Measurements from ENCODE around the gene IZUMO1.

IZUMO1 gene

DNA sequence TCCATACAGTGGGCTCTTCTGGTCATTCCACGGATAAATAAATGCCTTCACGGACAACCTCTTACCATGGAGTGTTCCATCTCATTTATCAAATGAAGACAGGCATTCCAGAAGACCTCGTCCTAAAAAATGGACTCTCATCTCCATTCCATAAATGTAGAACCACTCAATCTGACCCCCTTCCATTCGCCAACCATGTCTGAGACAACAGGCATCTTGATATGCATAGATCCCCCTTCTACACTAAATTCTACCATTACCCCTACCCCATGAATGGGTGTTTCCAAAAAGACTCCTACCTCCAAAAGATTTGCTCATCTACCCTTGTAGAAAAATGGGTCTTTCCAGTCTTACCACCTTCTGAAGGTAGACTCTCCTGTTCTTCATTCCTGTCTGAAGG, 15.3 kb downstream of the IZUMO1 start:
- no peak for ATAC-seq
- TF ChIP-seq, protein P1, sequence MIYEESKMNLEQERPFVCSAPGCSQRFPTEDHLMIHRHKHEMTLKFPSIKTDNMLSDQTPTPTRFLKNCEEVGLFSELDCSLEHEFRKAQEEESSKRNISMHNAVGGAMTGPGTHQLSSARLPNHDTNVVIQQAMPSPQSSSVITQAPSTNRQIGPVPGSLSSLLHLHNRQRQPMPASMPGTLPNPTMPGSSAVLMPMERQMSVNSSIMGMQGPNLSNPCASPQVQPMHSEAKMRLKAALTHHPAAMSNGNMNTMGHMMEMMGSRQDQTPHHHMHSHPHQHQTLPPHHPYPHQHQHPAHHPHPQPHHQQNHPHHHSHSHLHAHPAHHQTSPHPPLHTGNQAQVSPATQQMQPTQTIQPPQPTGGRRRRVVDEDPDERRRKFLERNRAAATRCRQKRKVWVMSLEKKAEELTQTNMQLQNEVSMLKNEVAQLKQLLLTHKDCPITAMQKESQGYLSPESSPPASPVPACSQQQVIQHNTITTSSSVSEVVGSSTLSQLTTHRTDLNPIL (CRISPR knock-in tag; IDR thresholded peaks at IDR 0.05; ENCODE audit: low read depth): no peak
- TF ChIP-seq TOX (CRISPR knock-in tag; IDR thresholded peaks at IDR 0.05; ENCODE audit: borderline replicate concordance): no peak
- TF ChIP-seq ZNF565 (CRISPR knock-in tag; conservative IDR thresholded peaks at IDR 0.05; ENCODE audit: low read depth): no peak
- TF ChIP-seq, protein P2, sequence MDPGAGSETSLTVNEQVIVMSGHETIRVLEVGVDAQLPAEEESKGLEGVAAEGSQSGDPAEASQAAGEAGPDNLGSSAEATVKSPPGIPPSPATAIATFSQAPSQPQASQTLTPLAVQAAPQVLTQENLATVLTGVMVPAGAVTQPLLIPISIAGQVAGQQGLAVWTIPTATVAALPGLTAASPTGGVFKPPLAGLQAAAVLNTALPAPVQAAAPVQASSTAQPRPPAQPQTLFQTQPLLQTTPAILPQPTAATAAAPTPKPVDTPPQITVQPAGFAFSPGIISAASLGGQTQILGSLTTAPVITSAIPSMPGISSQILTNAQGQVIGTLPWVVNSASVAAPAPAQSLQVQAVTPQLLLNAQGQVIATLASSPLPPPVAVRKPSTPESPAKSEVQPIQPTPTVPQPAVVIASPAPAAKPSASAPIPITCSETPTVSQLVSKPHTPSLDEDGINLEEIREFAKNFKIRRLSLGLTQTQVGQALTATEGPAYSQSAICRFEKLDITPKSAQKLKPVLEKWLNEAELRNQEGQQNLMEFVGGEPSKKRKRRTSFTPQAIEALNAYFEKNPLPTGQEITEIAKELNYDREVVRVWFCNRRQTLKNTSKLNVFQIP (CRISPR knock-in tag; IDR thresholded peaks at IDR 0.05; ENCODE audit: borderline replicate concordance, low read depth): no peak
- TF ChIP-seq ZFP3 (CRISPR knock-in tag; IDR thresholded peaks at IDR 0.05): no peak
- no peak for TF ChIP-seq OSR1 (CRISPR knock-in tag; IDR thresholded peaks at IDR 0.05)
- TF ChIP-seq RARB (CRISPR knock-in tag; IDR thresholded peaks at IDR 0.05): no peak
- no peak for TF ChIP-seq ESRRG (CRISPR knock-in tag; IDR thresholded peaks at IDR 0.05)
- TF ChIP-seq, protein P3, sequence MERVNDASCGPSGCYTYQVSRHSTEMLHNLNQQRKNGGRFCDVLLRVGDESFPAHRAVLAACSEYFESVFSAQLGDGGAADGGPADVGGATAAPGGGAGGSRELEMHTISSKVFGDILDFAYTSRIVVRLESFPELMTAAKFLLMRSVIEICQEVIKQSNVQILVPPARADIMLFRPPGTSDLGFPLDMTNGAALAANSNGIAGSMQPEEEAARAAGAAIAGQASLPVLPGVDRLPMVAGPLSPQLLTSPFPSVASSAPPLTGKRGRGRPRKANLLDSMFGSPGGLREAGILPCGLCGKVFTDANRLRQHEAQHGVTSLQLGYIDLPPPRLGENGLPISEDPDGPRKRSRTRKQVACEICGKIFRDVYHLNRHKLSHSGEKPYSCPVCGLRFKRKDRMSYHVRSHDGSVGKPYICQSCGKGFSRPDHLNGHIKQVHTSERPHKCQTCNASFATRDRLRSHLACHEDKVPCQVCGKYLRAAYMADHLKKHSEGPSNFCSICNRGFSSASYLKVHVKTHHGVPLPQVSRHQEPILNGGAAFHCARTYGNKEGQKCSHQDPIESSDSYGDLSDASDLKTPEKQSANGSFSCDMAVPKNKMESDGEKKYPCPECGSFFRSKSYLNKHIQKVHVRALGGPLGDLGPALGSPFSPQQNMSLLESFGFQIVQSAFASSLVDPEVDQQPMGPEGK (CRISPR knock-in tag; IDR thresholded peaks at IDR 0.05; ENCODE audit: borderline replicate concordance): no peak
- TF ChIP-seq, protein P4, sequence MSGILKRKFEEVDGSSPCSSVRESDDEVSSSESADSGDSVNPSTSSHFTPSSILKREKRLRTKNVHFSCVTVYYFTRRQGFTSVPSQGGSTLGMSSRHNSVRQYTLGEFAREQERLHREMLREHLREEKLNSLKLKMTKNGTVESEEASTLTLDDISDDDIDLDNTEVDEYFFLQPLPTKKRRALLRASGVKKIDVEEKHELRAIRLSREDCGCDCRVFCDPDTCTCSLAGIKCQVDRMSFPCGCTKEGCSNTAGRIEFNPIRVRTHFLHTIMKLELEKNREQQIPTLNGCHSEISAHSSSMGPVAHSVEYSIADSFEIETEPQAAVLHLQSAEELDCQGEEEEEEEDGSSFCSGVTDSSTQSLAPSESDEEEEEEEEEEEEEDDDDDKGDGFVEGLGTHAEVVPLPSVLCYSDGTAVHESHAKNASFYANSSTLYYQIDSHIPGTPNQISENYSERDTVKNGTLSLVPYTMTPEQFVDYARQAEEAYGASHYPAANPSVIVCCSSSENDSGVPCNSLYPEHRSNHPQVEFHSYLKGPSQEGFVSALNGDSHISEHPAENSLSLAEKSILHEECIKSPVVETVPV (CRISPR knock-in tag; IDR thresholded peaks at IDR 0.05): no peak
- no peak for TF ChIP-seq SNAI2 (CRISPR knock-in tag; IDR thresholded peaks at IDR 0.05)
- TF ChIP-seq ZNF70 (CRISPR knock-in tag; IDR thresholded peaks at IDR 0.05): no peak
- TF ChIP-seq PPARA (CRISPR knock-in tag; IDR thresholded peaks at IDR 0.05; ENCODE audit: borderline replicate concordance): no peak
- TF ChIP-seq BACH2 (CRISPR knock-in tag; IDR thresholded peaks at IDR 0.05; ENCODE audit: borderline replicate concordance): no peak

DNA sequence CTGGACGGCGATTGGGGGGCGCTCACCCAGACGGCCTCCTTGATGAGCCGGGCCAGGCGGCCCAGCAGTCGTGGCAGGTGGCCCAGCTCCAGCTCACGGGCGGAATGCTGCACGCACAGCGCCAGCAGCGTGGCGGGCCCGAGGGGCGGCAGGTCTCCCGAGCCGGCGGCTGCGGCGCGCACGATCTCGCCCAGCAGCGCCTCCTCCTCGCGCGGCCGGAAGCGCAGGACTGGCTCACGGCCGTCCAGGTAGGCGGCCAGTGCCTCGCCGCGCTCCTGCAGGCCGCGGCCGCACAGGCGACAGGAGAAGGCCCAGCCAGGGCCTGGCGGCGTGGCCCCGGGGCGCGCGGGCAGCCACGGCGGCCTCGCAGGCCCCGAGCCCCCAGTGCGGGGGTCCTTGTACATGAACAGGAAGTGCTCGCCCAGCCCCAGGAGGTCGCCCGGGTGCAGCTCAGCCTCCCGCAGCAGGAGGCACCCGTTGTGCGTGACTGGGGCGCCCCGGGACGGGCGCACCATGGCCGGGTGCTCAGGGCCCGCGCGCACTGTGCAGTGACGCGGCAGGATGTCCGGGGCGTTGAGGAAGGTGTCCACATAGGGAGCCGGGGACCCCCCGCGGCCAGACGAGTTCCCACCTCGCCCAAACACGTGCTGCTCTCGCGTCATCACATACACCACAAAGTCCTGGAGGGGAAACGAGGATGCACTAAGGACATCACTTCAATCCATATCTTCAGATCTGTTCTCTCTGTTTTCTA, 17.6 kb downstream of the IZUMO1 start:
- ATAC-seq: no peak

DNA sequence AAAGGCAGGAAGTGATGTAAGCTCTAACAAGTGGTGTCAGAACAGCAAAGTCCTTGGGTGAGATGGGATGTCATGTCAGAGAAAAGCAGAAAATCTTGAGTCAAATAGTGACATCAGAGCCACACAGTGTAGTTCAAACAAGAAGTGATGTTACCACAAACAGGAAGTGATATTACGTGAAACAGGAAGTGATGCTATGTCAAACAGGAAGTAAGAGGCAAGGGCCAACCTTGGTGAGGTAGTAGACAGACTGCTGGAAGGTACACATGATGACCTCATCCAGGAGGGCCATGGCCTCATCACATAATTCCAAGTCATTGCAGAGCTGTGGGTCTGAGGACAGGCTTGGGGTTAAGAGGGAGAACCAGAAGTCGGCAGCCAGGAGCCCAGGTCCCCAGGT, 20.2 kb downstream of the IZUMO1 start:
- no peak for ATAC-seq
- TF ChIP-seq PPARA (CRISPR knock-in tag; IDR thresholded peaks at IDR 0.05; ENCODE audit: borderline replicate concordance): no peak
- TF ChIP-seq ISL1 (CRISPR knock-in tag; IDR thresholded peaks at IDR 0.05): no peak
- TF ChIP-seq RARB (CRISPR knock-in tag; IDR thresholded peaks at IDR 0.05): no peak
- no peak for TF ChIP-seq GLIS3 (CRISPR knock-in tag; IDR thresholded peaks at IDR 0.05)
- no peak for TF ChIP-seq ZC3H10 (CRISPR knock-in tag; IDR thresholded peaks at IDR 0.05)
- no peak for TF ChIP-seq ZFP3 (CRISPR knock-in tag; IDR thresholded peaks at IDR 0.05)

More for the DNA sequence above, 17.6 kb downstream of the IZUMO1 start:
- TF ChIP-seq ZNF70 (CRISPR knock-in tag; IDR thresholded peaks at IDR 0.05): no peak

DNA sequence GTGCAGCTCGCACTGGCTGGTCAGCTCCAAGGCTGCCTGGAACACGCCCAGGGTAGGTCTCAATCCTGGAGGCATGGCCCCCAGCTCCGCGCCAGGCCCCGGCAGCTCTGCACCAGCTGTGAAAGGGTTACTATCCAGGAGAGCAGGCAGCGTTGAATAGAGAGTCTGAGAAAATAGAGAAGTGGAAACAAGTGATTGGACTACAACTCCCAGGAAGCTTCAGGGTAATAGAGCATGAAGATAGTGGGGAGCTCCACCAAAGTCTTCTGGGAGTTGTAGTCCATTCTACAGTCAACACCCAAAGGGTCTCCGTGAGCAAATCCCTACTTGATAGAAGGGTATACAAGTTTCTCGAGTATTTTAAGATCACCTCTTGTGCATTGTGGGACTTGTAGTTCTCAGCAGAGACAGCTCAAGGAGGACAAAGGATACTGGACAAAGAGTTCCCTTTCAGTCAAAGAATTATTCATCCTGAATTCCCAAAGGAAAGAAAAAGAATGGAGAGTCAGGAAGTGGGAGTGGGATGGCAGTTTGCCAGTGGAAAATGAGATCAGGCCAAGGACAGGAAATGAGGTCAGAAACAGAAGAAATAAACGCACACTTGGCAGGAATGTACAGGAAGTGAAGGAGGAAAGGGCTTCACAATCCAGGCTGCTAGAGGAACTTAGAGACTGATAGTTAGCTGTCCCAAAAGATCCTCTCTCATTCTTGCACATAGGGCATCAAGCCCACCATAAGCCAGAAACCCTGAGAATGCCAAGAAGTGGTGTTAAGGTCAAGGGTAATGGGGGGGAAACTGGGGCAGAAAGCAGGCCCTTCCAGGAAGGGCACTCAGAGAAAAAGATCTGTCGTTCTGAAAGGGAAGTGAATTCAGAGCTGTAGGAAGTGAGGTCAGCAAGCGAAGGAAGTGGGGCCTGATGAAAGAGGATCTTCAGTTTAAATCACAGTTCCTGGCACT, 21.6 kb downstream of the IZUMO1 start:
- TF ChIP-seq ZFP3 (CRISPR knock-in tag; IDR thresholded peaks at IDR 0.05): no peak
- TF ChIP-seq ESRRG (CRISPR knock-in tag; IDR thresholded peaks at IDR 0.05): no peak
- TF ChIP-seq ZNF8 (CRISPR knock-in tag; IDR thresholded peaks at IDR 0.05): no peak
- no peak for TF ChIP-seq RARB (CRISPR knock-in tag; IDR thresholded peaks at IDR 0.05)
- no peak for TF ChIP-seq ZNF70 (CRISPR knock-in tag; IDR thresholded peaks at IDR 0.05)
- TF ChIP-seq, protein P2 (CRISPR knock-in tag; IDR thresholded peaks at IDR 0.05; ENCODE audit: borderline replicate concordance, low read depth): no peak
- no peak for TF ChIP-seq ZC3H10 (CRISPR knock-in tag; IDR thresholded peaks at IDR 0.05)
- no peak for TF ChIP-seq OSR1 (CRISPR knock-in tag; IDR thresholded peaks at IDR 0.05)
- no peak for TF ChIP-seq PPARA (CRISPR knock-in tag; IDR thresholded peaks at IDR 0.05; ENCODE audit: borderline replicate concordance)
- peak; percentile 57 for ATAC-seq

All from SK-N-SH treated with all-trans-retinoic acid at 6 μM for 48 hours (cell line).